Calu3 (cell line): Measurements from ENCODE around the gene UROS. TPM values are rescaled to one million over a fixed set of nuclear protein-coding genes. Genes with fewer than 3 reads are reported as not detected.

Experiments
- BruUV-seq: library from RNA; stranded (reverse); fragments of 400-500 nt; replicated peaks from 2 replicates; lab custom pipeline; 2021; lab: Mats Ljungman, UMichigan
- CTCF ChIA-PET: fragments of 300-600 bp; sonication (Branson Sonifier 250); formaldehyde crosslinking; loops from one replicate; lab custom pipeline; 2022; ENCODE audit warnings: antibody characterized with exemption; lab: Charles Lee
- DNase-seq: peaks from one replicate; pipeline ENCODE4 v3.0.0; 2022
- H3K27ac Mint-ChIP-seq: one replicate; pipeline ENCODE4 v1.8.0; 2022; ENCODE audit warnings: mixed read lengths; ENCODE audit not compliant: unreplicated experiment
- H3K27me3 Mint-ChIP-seq: one replicate; pipeline ENCODE4 v1.8.0; 2022; ENCODE audit warnings: mixed read lengths; ENCODE audit not compliant: unreplicated experiment
- H3K36me3 Mint-ChIP-seq: one replicate; pipeline ENCODE4 v1.8.0; 2022; ENCODE audit warnings: mild to moderate bottlenecking, moderate library complexity, mixed read lengths; ENCODE audit not compliant: insufficient read depth, unreplicated experiment
- H3K4me1 Mint-ChIP-seq: one replicate; pipeline ENCODE4 v1.8.0; 2022; ENCODE audit warnings: mild to moderate bottlenecking, low read depth, mixed read lengths; ENCODE audit not compliant: unreplicated experiment
- H3K4me3 Mint-ChIP-seq: one replicate; pipeline ENCODE4 v1.8.0; 2022; ENCODE audit warnings: mild to moderate bottlenecking, low read depth, moderate library complexity, mixed read lengths; ENCODE audit not compliant: unreplicated experiment
- H3K9me3 Mint-ChIP-seq: one replicate; pipeline ENCODE4 v1.8.0; 2022; ENCODE audit warnings: low read depth, mixed read lengths; ENCODE audit not compliant: unreplicated experiment
- intact Hi-C: fragments of 100-400 bp; cut with micrococcal nuclease; formaldehyde crosslinking; loops from one replicate; pipeline ENCODE4 v1.10.0; 2022; ENCODE audit not compliant: unreplicated experiment
- total RNA-seq: library from RNA; stranded (reverse); gene quantifications from 2 replicates; pipeline ENCODE4 v1.2.3, GENCODE V29; 2022
- TF ChIP-seq, protein P1 (sequence below): fragments of 200-600 bp; IDR thresholded peaks from one replicate; pipeline ENCODE4 v1.8.0; 2022; ENCODE audit warnings: antibody characterized with exemption; ENCODE audit not compliant: unreplicated experiment

The UROS gene
- total RNA-seq, 1 experiment from 2014 or later, result 45.3 TPM

DNA sequence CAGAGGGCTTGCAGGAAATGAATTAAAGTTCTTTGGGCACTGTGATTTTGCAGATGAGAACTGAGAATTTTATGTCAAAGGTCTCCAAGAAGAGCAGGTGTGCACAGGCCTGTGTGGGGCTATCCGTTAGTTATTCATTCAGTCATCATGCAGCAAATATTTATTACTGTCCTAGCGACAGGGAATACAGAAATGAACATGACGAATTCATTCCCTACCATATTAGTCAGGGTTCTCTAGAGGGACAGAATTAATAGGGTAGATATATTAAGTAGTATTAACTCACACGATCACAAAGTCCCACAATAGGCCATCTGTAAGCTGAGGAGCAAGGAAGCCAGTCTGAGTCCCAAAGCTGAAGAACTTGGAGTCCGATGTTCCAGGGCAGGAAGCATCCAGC is 44.5 kb downstream of the UROS start:
- DNase-seq, result no peak
- CTCF ChIA-PET, result no interaction called here
- Mint-ChIP-seq H3K9me3 (peaks cover 3% of the 10 kb centered on the region), H3K27me3 (peaks cover 32% of the 10 kb centered on the region), H3K36me3 (no peaks in the 10 kb centered on the region), H3K4me1 (no peaks in the 10 kb centered on the region), H3K27ac (no peak overlapping the region), H3K4me3 (no peak overlapping the region)
- intact Hi-C loops, result no loop called here
- TF ChIP-seq, protein P1, sequence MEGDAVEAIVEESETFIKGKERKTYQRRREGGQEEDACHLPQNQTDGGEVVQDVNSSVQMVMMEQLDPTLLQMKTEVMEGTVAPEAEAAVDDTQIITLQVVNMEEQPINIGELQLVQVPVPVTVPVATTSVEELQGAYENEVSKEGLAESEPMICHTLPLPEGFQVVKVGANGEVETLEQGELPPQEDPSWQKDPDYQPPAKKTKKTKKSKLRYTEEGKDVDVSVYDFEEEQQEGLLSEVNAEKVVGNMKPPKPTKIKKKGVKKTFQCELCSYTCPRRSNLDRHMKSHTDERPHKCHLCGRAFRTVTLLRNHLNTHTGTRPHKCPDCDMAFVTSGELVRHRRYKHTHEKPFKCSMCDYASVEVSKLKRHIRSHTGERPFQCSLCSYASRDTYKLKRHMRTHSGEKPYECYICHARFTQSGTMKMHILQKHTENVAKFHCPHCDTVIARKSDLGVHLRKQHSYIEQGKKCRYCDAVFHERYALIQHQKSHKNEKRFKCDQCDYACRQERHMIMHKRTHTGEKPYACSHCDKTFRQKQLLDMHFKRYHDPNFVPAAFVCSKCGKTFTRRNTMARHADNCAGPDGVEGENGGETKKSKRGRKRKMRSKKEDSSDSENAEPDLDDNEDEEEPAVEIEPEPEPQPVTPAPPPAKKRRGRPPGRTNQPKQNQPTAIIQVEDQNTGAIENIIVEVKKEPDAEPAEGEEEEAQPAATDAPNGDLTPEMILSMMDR, result no peak
- BruUV-seq, result no TSS peak

DNA sequence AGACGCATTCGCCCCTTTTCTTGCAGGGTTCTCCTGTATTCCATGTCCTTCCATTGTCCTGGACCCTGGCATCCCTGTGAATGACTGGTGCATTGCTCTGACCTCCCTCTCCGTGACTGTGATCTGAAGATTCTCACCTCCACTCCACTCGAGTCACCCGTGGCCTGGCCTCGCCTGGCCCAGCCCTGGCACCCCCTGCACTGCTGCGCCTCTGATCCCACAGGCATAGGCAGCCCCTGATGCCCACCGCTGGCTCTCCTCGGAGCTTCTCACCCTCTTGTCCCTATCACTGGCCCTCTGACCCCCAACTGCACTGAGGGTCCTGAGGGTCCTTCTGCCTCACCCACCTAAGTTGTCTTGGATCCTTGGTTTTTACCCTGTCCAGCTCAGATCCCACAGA is 45.3 kb downstream of the UROS start:
- intact Hi-C loops, result no loop called here
- H3K27ac Mint-ChIP-seq, result no peak overlapping the region
- H3K4me3 Mint-ChIP-seq, result no peak overlapping the region
- peaks cover 3% of the 10 kb centered on the region for H3K9me3 Mint-ChIP-seq
- H3K4me1 Mint-ChIP-seq, result no peaks in the 10 kb centered on the region
- TF ChIP-seq, protein P1, result no peak
- DNase-seq, result no peak
- no peaks in the 10 kb centered on the region for H3K36me3 Mint-ChIP-seq
- CTCF ChIA-PET, result no interaction called here
- no TSS peak for BruUV-seq
- H3K27me3 Mint-ChIP-seq, result peaks cover 32% of the 10 kb centered on the region

DNA sequence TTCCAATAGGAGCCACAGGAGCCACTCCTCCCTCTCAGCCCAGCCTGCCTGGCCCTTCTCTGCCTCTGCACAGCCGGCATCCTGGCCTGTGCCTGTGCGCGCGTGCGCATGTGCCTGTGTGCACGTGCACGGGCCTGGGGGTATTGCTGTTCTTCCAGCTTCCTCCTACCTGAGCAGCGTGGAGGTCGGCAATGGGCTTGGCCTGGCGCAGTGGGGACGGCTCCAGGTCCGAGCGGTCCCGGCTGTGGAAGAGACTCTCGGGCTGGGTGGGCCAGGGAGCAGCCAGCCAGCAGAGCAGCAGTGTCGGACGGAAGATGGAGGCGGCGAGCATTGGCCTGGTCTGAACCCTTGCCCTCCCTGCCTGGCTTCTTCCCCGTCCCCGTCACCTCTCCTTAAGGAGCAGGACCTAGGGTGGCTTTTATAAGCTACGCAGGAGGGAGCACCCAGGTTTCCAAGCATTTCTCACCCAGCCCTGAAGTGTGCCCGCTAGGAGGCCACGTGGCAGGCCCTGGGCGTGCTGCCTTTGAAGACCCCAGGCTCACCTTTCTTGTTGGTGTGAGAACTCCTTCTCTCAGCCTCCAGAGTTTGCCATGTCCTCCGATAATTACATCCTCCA is 47.5 kb downstream of the UROS start, which contains the start of gene MMP21:
Gene MMP21 (minus strand): TSS at position 331 of the 616 bp plus-strand sequence. CDS start 0 bp downstream, at position 331.
- Mint-ChIP-seq H3K27ac (peak within 1 kb of the TSS; percentile 3), H3K27me3 (peaks cover 32% of the 10 kb centered on the region), H3K4me1 (no peaks in the 10 kb centered on the region), H3K4me3 (no peak within 1 kb of the TSS), H3K36me3 (no peaks in the 10 kb centered on the region), H3K9me3 (peaks cover 3% of the 10 kb centered on the region)
- no TSS peak for BruUV-seq
- TF ChIP-seq, protein P1, result no peak
- no peak for DNase-seq
- intact Hi-C loops, result no loop called here
- CTCF ChIA-PET, result no interaction called here

DNA sequence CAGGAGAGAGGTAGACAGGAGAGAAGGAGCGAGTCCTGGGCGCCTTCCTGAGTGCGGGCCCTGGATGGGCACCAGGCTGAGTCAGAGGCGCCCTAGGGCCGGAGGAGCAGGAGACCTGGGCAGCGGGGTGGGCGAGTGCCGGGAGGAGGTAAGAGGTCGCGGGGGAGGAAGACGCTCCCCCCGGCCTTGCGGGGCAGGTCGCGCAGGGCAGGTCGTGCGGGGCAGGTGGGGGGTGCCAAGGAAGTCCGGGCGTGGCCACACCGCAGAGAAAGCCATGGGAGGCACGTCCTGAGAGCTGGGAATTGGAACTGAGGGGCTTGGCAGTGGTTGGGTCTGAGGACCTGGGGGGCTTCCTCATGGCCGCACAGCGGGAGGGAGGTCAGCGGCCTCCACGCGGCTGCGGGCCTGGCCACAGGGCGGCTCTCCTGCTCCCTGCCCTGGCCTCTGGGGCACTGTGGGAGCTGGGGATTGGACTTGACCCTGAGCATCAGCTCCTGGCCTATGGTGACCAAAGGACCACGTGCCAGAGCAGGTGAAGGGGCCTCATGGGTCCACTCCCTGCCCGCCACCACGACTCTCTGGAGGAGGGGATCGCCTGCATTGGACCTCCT is 48.4 kb downstream of the UROS start:
- BruUV-seq, result no TSS peak
- DNase-seq, result no peak
- peak overlapping the region; percentile 3 for H3K27ac Mint-ChIP-seq
- intact Hi-C loops, result no loop called here
- CTCF ChIA-PET, result no interaction called here
- TF ChIP-seq, protein P1, result no peak
- no peaks in the 10 kb centered on the region for H3K36me3 Mint-ChIP-seq
- H3K9me3 Mint-ChIP-seq, result peaks cover 3% of the 10 kb centered on the region
- H3K27me3 Mint-ChIP-seq, result peaks cover 32% of the 10 kb centered on the region
- H3K4me3 Mint-ChIP-seq, result no peak overlapping the region
- no peaks in the 10 kb centered on the region for H3K4me1 Mint-ChIP-seq
